NCI-H460 (cell line): ENCODE measurements around the gene B3GAT2. TPM values are rescaled to one million over a fixed set of nuclear protein-coding genes. Genes with fewer than 3 reads are reported as not detected.

Experiments
- DNase-seq: peaks from one replicate; pipeline ENCODE4 v3.0.0-alpha.2; 2016; ENCODE audit warnings: low read depth; ENCODE audit errors: extremely low read depth
- total RNA-seq: library from RNA; depleted of rRNA; stranded (reverse); fragments of >200 nt; shearing (Covaris generic); gene quantifications from 2 replicates; pipeline ENCODE4 v1.2.3, GENCODE V29; 2014

B3GAT2 gene
- total RNA-seq, 1 experiment from 2014 or later = 0.02 TPM

DNA sequence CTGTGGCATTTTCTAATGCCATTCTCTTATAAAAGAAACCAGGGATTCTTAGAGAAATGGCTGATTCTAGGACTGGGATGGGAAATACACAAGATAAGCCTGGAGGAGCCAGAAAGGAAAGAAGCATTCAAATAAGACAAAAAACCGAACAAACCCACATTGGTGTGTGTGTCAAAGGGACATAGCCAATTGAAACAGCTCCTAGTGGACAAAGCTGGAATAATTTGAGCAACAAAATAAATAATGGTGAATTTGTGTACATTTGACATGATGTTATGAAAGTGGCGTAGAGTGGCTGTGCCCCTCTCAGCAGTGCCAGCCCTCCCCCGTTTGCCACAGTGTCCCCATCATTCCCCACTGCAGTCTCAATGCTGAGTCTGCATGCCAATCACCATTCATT is 55.5 kb downstream of the B3GAT2 start:
- no peak for DNase-seq

DNA sequence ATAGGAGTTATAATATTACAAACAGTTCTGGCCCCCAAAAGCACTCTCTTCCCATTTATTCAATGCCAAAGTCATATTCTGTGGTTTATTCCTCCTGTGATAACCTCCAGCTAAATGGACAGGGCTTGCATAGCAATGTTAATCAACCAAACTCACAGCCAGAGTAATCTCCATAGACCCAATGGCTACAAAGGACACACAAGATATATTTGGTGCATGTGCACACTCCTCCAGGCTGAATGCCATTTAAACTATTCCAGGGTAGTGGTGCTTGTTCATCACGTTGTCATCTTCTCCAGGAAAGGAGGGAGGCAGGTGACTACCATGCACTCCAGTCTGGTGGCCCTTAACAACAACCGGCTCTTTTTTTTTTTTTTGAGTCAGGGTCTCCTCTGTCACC is 56.8 kb downstream of the B3GAT2 start:
- DNase-seq = no peak

DNA sequence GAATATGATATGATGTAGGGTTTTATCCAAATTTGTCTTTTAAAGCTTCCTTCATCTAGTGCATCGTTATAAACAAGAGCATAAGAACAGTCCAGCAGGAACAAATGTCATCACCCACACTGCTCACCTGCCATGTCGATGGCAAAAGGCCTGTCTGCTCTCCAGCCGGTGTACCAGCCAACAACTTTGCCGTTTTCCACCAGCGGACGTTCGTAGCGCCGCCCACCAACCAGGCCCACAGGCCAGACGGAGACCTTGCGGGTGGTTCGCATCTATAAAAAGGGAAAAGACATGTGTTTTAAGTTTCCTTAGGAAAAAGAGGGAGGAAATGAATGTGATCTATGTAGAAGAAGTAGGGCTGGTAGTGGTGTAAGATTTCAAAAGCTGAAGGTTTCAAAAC is 62.9 kb downstream of the B3GAT2 start:
- no peak for DNase-seq

DNA sequence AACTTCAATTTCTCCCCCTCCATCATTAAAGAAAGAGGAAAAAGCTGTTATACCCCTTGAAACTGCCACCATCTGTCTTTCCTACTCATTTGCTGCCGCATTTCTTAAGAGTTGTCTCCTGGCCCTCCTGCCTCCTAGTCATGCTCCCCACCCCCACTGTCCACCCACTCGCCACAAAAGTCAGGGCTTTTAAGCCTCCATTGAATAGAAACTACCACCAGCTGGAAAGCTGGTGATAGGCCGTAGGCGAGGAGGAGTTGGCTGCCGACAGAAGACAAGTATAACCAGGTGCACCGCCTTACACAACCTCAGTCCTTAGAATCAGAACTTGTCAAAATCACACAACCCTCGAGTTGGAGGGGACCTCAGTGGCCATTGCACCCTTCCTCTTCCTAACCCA is 67.6 kb downstream of the B3GAT2 start:
- no peak for DNase-seq

DNA sequence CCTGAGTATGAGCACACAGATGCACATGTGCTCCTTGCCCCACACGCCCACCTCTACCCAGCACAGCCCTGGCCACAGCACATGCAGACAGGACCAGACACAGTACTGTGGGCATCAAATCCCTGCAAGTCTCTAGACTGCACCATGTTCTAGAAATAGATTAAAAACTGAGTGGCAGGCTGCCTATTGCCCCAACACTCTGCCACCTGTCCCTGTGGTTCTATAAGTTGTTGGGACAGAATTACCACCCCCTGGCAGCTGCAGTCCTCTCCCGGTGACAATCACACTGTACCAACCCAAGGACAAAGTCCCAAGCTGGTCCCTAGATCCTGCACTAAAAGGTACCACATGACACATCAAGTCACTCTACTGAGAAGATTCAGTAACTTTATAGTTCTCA is 70.2 kb downstream of the B3GAT2 start:
- DNase-seq = no peak

DNA sequence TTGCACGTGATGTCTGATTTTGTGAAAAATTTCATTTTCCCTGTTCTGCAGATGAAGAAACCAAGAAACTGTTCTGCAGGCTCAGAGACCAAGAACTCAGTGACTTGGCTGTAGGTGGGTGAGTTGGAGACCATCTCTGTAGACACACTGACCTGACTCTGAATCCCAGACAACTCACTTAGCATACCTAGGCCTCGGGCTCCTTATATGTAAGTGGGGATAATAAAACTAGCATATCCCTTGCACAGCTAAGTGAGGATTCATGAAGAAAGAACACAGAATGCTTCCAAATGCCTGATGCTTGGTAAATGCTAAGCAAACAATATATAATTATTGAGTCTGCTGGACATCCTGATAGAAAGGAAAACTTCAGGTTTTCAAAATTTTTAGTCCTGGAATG is 70.8 kb downstream of the B3GAT2 start:
- DNase-seq = no peak

DNA sequence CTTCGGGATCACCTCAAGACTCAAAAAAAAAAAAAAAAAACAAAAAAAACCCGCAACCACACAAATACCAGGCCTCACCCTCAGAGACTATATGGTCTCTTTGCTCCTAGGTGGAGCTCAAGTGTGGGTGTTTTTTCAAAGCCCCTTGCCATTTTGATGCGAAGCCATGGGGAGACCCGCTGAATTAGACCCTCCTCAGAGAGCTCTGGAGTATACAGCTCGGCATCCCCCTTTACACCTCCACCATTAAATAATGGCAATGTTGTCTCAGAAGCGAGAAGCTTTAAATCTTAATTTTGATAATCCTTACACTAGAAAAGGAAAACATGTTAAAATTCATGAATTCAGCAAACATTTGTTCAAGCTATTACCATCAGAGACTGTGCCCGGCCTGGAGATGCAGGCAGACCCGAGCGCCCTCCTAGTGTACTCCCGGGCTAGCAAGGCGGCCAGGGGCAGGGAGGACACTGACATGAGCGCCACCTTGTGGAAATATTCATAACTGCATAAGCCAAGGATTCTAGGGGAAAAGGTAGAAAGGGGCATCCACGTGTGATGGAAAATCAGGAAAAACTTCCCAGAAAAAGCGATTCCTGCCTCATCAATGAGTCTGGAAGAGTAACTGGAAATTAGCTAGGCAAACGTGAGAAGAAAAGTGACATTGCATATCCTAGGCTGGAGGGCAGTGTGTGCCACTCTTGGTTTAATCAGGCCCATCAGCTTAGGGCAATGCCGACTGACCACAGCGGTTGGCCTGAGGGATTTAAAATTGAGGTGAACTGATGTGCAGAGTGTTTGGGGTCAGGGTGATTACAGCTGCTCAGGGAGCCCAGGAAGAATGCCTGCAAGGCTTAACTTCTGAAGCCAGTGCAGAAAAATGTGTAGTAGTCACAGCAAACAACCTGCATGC is 72.5 kb downstream of the B3GAT2 start:
- peak; percentile 55 for DNase-seq

- DNase-seq = no peak
Observed at GRCh38 chr6:70879496-70879895, 77.4 kb downstream of the B3GAT2 start.

DNA sequence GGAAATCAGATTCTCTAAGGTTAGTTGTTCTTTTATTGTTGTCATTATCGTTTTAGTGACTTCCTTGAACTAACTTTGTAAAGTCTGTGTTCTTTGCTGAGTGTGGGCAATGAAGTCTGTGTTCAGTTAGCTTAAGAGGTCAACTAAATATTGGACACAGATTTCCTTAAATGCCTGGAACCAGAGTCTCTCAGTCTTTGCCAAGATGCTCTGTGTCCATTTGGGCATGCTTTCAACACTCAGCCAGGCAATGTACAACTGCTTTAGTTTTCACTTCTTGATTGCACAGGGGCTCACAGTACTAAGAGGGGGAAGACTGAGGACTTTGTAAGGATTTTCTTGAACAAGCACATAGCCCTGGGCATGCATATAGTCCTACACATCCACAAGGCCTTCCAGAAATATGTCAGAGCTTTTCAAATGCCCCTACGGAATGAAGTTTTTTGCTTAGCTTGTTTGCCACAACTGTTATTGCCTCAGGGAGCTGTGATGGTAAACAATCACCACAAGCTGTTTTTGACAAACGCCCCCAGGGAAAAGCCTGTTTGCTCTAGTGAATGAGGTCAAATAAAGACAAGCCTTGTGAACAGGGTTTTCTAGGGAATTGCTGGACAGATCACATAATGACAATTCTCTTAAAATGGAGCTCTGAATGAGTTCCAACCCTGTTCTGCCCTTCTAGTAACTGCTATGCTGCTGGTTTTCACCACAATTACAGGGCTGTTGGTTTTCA is 82.5 kb downstream of the B3GAT2 start:
- DNase-seq = no peak

DNA sequence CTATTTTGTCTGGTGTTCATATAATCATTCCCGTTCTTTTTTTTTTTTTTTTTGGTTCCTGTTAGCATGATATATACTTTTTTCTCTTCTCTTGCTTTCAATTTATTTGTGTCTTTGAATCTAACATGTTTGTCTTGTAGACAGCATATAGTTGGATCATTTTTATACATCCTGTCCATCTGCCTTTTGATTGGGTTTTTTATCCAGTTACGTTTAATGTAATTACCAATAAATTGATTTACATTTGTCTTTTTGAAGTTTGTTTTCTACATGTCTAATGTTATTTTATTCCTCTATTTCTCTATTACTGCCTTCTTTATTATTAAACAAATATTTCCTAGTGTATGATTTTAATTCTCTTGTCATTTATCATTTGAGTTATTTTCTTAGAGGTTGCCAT is 84.4 kb downstream of the B3GAT2 start:
- no peak for DNase-seq

DNA sequence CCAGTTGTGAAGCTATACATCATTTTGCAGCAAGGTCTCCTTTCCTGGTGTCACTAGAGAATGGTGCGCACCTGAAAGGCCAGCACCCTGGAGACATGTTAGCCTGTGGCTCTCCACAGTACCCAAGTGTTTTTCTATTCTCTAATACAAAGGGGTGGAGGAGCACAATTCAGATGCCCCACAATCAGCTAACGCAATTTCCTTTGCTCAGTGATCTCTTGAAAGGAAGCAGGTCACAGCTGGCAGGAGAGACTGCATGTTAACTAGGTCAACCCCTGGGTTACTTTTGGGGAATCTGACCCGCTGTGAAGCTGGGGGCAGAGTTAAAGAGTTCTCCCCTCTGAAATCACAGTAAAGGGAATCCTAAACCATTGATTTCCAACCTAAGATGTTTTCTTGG is 92.5 kb downstream of the B3GAT2 start:
- no peak for DNase-seq

DNA sequence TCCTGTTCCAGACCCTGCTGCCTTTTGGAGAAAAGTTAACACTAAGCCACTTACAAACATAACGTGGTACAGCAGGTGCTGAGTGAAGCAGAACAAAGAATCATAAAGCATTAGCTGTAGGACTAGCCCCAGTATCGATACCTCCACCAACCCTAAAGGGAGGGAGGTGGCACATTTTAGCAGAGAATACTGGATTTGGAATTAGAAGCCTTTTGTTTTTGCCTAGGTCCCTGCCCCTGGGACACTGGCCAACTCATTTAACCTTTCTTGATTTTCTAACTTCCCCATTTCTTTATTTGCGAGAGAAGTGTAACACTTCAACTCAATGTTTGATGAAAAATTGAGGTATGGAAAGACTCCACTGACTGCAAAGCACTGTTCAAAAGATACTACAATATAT is 93.5 kb downstream of the B3GAT2 start:
- DNase-seq = no peak

- no peak for DNase-seq
Observed at GRCh38 chr6:70860920-70861319, 95.9 kb downstream of the B3GAT2 start.

- DNase-seq = no peak
Observed at GRCh38 chr6:70860045-70860444, 96.8 kb downstream of the B3GAT2 start.

- DNase-seq = no peak
Observed at GRCh38 chr6:70857387-70858077, 99.3 kb downstream of the B3GAT2 start.

- DNase-seq = no peak
Observed at GRCh38 chr6:70852667-70853246, 104.1 kb downstream of the B3GAT2 start.

GRCh38 chr6:70849348-70850069 is 107.4 kb downstream of the B3GAT2 start:
- no peak for DNase-seq

DNA sequence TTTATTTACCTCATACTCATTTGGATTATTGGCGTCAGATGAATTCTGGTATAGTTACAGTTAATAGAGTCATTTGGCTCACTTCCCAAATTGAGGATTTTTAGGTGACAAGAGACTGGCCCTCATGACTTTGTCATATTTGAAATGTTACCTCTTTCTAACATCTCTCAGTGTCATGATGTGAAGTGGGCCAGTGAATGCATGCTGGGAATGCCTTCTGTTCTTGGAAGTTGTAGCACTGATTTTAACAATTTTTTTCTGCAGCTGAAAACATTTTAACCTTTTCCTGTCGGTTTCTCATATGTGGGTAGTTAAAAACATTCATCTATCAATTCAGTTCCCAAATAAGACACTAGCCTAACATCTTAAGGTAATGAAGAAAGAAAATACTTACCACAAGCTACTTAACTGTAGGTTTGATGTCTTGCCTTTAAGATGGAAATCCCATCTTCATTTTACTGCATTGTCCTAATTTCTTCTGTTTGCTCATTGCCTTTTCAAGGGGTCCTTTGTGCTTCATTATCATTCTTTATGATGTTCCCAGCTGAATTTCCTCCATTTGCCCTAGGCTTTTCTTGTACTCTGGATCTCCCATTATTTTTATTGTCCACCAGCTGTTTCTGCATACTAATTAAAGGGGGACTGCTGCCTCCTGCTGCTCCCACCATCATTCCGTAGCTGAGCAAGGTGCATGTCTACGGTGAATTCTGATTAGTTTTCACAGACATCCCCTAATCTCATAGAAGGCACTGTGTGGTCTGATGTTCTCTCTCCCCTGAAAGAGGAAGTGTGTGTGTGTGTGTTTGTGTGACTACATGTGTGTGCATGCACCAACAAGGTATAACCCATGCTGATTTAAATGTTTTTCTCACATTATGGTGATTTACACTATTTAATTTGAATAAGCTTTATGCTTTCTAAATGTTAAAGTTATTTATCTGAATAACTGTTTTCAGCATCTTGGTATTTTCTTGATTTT is 109.5 kb downstream of the B3GAT2 start:
- no peak for DNase-seq

- DNase-seq = no peak
Observed at GRCh38 chr6:70846207-70846835, 110.5 kb downstream of the B3GAT2 start.
